ENCODE results near the gene FARS2.

Gene FARS2

DNA sequence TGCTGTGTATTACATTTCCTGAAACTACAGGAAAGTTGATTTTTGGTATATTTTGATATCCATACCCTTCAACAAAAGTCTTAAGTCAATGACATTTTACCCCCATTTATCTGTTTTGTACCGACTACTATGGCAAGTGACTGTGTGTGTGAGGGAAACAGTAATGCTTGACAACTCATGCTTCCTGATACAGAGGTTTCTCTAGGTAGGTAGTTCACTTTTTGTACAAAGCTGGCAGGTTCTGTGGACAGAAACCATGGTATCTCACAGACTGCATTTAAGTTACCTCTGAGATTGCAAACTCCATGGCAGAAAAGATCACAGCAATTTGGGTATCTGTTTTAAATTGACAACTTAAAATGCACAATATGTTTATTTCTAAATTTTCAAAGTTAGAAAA, 28.8 kb downstream of the FARS2 start:
- TF ChIP-seq, protein P1, sequence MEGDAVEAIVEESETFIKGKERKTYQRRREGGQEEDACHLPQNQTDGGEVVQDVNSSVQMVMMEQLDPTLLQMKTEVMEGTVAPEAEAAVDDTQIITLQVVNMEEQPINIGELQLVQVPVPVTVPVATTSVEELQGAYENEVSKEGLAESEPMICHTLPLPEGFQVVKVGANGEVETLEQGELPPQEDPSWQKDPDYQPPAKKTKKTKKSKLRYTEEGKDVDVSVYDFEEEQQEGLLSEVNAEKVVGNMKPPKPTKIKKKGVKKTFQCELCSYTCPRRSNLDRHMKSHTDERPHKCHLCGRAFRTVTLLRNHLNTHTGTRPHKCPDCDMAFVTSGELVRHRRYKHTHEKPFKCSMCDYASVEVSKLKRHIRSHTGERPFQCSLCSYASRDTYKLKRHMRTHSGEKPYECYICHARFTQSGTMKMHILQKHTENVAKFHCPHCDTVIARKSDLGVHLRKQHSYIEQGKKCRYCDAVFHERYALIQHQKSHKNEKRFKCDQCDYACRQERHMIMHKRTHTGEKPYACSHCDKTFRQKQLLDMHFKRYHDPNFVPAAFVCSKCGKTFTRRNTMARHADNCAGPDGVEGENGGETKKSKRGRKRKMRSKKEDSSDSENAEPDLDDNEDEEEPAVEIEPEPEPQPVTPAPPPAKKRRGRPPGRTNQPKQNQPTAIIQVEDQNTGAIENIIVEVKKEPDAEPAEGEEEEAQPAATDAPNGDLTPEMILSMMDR (IDR thresholded peaks at IDR 0.05; ENCODE audit: unreplicated experiment in 3 of 3): no peak
- Mint-ChIP-seq H3K4me3 (no peak overlapping the region), H3K27ac (no peak overlapping the region), H3K27me3 (ENCODE audit: low read depth) (peaks cover 4% of the 10 kb centered on the region), H3K36me3 (ENCODE audit: low read depth) (no peaks in the 10 kb centered on the region), H3K4me1 (peaks cover 6% of the 10 kb centered on the region), H3K9me3 (no peaks in the 10 kb centered on the region)

GRCh38 chr6:5290500-5290899, 29.2 kb downstream of the FARS2 start:
- H3K4me1 Mint-ChIP-seq: peaks cover 8% of the 10 kb centered on the region
- H3K27ac Mint-ChIP-seq: no peak overlapping the region
- TF ChIP-seq, protein P1 (IDR thresholded peaks at IDR 0.05; ENCODE audit: unreplicated experiment in 3 of 3): no peak
- no peaks in the 10 kb centered on the region for H3K36me3 Mint-ChIP-seq (ENCODE audit: low read depth)
- H3K27me3 Mint-ChIP-seq (ENCODE audit: low read depth): peaks cover 4% of the 10 kb centered on the region
- no peaks in the 10 kb centered on the region for H3K9me3 Mint-ChIP-seq
- H3K4me3 Mint-ChIP-seq: no peak overlapping the region

- Mint-ChIP-seq H3K36me3 (ENCODE audit: low read depth) (no peaks in the 10 kb centered on the region), H3K27ac (no peak overlapping the region), H3K9me3 (no peaks in the 10 kb centered on the region), H3K27me3 (ENCODE audit: low read depth) (peaks cover 4% of the 10 kb centered on the region), H3K4me3 (no peak overlapping the region), H3K4me1 (peaks cover 10% of the 10 kb centered on the region)
- TF ChIP-seq, protein P1 (IDR thresholded peaks at IDR 0.05; ENCODE audit: unreplicated experiment in 3 of 3): no peak
Measured at GRCh38 chr6:5292154-5292553, 30.8 kb downstream of the FARS2 start.

DNA sequence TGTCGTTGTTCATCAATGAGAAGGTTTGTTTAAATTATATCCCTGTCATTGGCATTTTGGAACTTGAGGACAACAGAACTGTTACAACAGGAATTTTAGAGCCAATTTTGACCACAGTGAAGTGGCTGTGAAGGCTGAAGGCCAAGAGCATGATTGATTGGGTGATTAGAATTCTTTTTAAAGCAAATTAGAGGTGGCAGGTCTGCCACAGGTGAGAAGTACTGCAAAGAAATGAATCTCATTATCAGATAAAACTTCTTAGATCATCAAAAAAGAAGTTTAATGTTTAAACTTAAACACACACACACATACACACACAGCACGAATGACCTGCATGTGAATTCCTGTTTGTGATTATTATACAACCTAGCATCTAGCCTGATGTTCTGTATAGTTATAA, 32.4 kb downstream of the FARS2 start:
- Mint-ChIP-seq H3K4me3 (no peak overlapping the region), H3K27ac (no peak overlapping the region), H3K36me3 (ENCODE audit: low read depth) (no peaks in the 10 kb centered on the region), H3K9me3 (no peaks in the 10 kb centered on the region), H3K27me3 (ENCODE audit: low read depth) (peaks cover 4% of the 10 kb centered on the region), H3K4me1 (peaks cover 6% of the 10 kb centered on the region)
- TF ChIP-seq, protein P1 (IDR thresholded peaks at IDR 0.05; ENCODE audit: unreplicated experiment in 3 of 3): no peak

- Mint-ChIP-seq H3K4me1 (peaks cover 6% of the 10 kb centered on the region), H3K27me3 (ENCODE audit: low read depth) (peaks cover 4% of the 10 kb centered on the region), H3K4me3 (no peak overlapping the region), H3K9me3 (no peaks in the 10 kb centered on the region), H3K27ac (no peak overlapping the region), H3K36me3 (ENCODE audit: low read depth) (no peaks in the 10 kb centered on the region)
- TF ChIP-seq, protein P1 (IDR thresholded peaks at IDR 0.05; ENCODE audit: unreplicated experiment in 3 of 3): no peak
Measured at GRCh38 chr6:5294392-5295211, 33.3 kb downstream of the FARS2 start.

DNA sequence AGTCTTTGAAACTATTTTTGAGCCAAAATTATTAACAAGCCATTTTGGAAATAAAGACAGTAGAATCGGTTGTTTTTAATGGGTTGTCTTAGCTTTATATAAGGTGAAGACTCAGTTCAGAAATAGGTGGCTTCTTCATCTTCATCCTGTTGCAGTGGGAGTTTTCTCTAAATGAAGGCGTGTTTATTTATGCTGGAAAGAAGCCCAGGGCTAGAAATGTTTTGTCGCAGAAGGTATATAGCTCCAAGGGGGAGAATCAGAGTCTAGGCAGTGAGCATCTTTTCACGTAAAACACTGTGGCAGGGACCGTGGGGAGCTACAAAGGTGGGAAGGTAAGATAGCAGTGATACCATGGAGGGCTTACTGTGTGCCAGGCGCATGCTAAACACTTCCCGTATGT, 34.3 kb downstream of the FARS2 start:
- TF ChIP-seq, protein P1 (IDR thresholded peaks at IDR 0.05; ENCODE audit: unreplicated experiment in 3 of 3): no peak
- H3K4me3 Mint-ChIP-seq: no peak overlapping the region

More for the DNA sequence above, 34.3 kb downstream of the FARS2 start:
- H3K27me3 Mint-ChIP-seq (ENCODE audit: low read depth): peaks cover 3% of the 10 kb centered on the region
- H3K27ac Mint-ChIP-seq: no peak overlapping the region
- H3K9me3 Mint-ChIP-seq: no peaks in the 10 kb centered on the region
- H3K4me1 Mint-ChIP-seq: peaks cover 6% of the 10 kb centered on the region
- no peaks in the 10 kb centered on the region for H3K36me3 Mint-ChIP-seq (ENCODE audit: low read depth)
